ENCODE results near the gene FGF18. TPM values are rescaled to one million over a fixed set of nuclear protein-coding genes. Genes with fewer than 3 reads are reported as not detected.

FGF18 gene
- total and polyA plus RNA-seq, 4 donors = 1.8 to 3.4 (median 2.5) TPM

DNA sequence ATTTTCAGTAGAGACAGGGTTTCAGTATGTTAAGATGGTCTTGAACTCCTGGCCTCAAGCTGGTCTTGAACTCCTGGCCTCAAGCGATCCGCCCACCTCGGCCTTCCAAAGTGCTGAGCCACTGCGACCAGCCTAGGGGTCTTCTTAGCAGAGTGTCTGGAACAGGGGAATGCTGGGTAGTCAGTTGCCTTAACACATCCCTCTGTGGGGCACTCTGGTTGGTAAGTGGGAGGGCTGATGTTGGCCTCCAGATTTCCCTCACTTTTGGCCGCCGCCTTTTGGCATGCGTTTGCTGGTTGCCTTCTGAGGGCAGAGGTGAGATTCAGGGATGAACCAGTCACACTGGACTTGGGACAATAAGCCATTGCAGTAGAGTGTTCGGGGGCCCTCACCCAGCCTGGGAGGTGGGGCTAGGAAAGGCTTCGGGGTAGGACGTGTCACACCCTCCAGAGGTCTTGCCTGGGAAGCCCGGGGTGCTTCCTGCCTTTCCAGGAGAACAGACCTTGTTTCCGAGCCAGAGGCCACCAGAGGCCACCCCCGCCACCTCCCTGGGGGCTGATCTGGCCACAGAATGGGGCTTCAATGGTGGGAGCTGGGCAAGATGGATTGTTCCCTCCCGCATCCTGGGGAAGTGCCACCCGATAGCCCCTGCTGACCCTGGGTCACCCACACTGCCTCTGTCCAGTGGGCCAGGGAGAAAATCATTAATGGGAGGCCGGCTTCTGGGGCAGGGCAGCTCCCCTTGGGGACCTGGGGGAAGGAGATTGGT is 13.3 kb downstream of the FGF18 start:
- 84 to 86% methylated on average over 16 of the region's 16 CpGs for WGBS, 2 donors
- ATAC-seq (ENCODE audit: insufficient read depth, low FRiP score) = no peak
- TF ChIP-seq CTCF (IDR thresholded peaks at IDR 0.05; ENCODE audit: control extremely low read depth, extremely low read depth) = no peak
- no peak for DNase-seq
- Histone ChIP-seq H3K4me3 (no peak overlapping the region), H3K27me3 (ENCODE audit: control insufficient read depth in 3 of 3, insufficient read depth in 3 of 3, low read length in 2 of 3) (no peaks in the 10 kb centered on the region), H3K9me3 (ENCODE audit: control insufficient read depth in 4 of 4, insufficient read depth in 3 of 4, low read length in 3 of 4) (no peaks in the 10 kb centered on the region), H3K36me3 (ENCODE audit: control insufficient read depth in 4 of 4, insufficient read depth in 4 of 4, low read length in 4 of 4) (no peaks in the 10 kb centered on the region), H3K4me1 (ENCODE audit: control insufficient read depth in 5 of 5, insufficient read depth in 5 of 5, low read length in 5 of 5) (peaks cover 0 to 14% (median 0%) of the 10 kb centered on the region in 5 donors), H3K27ac (ENCODE audit: low read depth in 1 of 2, low read length in 1 of 2) (no peak overlapping the region), H3K9ac (ENCODE audit: insufficient read depth in 1 of 2, low read length in 2 of 2) (no peak overlapping the region)

- DNase-seq = no peak
- Histone ChIP-seq H3K9ac (ENCODE audit: insufficient read depth in 1 of 2, low read length in 2 of 2) (no peak overlapping the region), H3K36me3 (ENCODE audit: control insufficient read depth in 4 of 4, insufficient read depth in 4 of 4, low read length in 4 of 4) (no peaks in the 10 kb centered on the region), H3K4me1 (ENCODE audit: control insufficient read depth in 5 of 5, insufficient read depth in 5 of 5, low read length in 5 of 5) (peaks cover 0 to 8% (median 0%) of the 10 kb centered on the region in 5 donors), H3K27me3 (ENCODE audit: control insufficient read depth in 3 of 3, insufficient read depth in 3 of 3, low read length in 2 of 3) (no peaks in the 10 kb centered on the region), H3K27ac (ENCODE audit: low read depth in 1 of 2, low read length in 1 of 2) (no peak overlapping the region), H3K4me3 (no peak overlapping the region), H3K9me3 (ENCODE audit: control insufficient read depth in 4 of 4, insufficient read depth in 3 of 4, low read length in 3 of 4) (no peaks in the 10 kb centered on the region)
- no peak for ATAC-seq (ENCODE audit: insufficient read depth, low FRiP score)
- TF ChIP-seq CTCF (IDR thresholded peaks at IDR 0.05; ENCODE audit: control extremely low read depth, extremely low read depth) = no peak
- 65 to 77% methylated on average over 6 of the region's 6 CpGs for WGBS, 2 donors
Measured at GRCh38 chr5:171433352-171433698, 13.9 kb downstream of the FGF18 start.

GRCh38 chr5:171433982-171434676 is 14.7 kb downstream of the FGF18 start:
- no peaks in the 10 kb centered on the region for H3K9me3 ChIP-seq (ENCODE audit: control insufficient read depth in 4 of 4, insufficient read depth in 3 of 4, low read length in 3 of 4)
- no peak for ATAC-seq (ENCODE audit: insufficient read depth, low FRiP score)
- no peak overlapping the region for H3K9ac ChIP-seq (ENCODE audit: insufficient read depth in 1 of 2, low read length in 2 of 2)
- no peak for TF ChIP-seq CTCF (IDR thresholded peaks at IDR 0.05; ENCODE audit: control extremely low read depth, extremely low read depth)
- H3K36me3 ChIP-seq (ENCODE audit: control insufficient read depth in 4 of 4, insufficient read depth in 4 of 4, low read length in 4 of 4) = no peaks in the 10 kb centered on the region
- no peaks in the 10 kb centered on the region for H3K27me3 ChIP-seq (ENCODE audit: control insufficient read depth in 3 of 3, insufficient read depth in 3 of 3, low read length in 2 of 3)
- no peak for DNase-seq
- peaks cover 0 to 8% (median 0%) of the 10 kb centered on the region in 5 donors for H3K4me1 ChIP-seq (ENCODE audit: control insufficient read depth in 5 of 5, insufficient read depth in 5 of 5, low read length in 5 of 5)
- H3K27ac ChIP-seq (ENCODE audit: low read depth in 1 of 2, low read length in 1 of 2) = no peak overlapping the region
- 92 to 93% methylated on average over 5 of the region's 5 CpGs for WGBS, 2 donors
- no peak overlapping the region for H3K4me3 ChIP-seq

All from lung (tissue), 12 donors.